Gastroesophageal sphincter (tissue), 2 donors: Measurements from ENCODE around the gene PDZD2.

Experiments
- EP300 ChIP-seq: sonication (generic); formaldehyde crosslinking; IDR thresholded peaks from one replicate; pipeline ENCODE4 v1.6.1; 2017; ENCODE audit warnings: antibody characterized with exemption, mild to moderate bottlenecking
- POLR2A ChIP-seq, 2 donors: fragments of 450-650 bp; IDR thresholded peaks; one replicate each; pipeline ENCODE4 v1.6.1; 2017; ENCODE audit warnings: antibody characterized with exemption in 2 of 2, mild to moderate bottlenecking in 2 of 2, moderate library complexity in 1 of 2
- POLR2AphosphoS5 ChIP-seq: sonication (generic); formaldehyde crosslinking; IDR thresholded peaks from one replicate; pipeline ENCODE4 v1.6.1; 2017; ENCODE audit warnings: antibody characterized with exemption

DNA sequence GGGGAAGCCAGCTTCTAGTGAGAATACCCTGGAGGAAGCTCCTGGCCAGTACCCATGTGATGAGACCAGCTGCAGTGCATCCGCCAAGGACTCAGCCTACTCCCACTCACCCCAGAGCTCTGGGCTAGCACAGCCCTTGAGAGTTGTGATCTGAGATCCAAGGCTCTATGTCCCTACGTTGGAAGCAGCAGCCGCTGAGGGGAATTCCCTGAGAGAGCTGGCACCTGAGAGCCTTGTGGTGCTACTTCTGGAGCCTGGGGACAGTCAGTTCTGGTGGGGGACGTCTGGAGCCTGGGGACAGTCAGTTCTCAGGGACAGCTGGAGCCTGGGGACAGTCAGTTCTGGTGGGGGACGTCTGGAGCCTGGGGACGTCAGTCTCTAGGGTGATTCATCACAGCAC is 39.2 kb downstream of the PDZD2 start:
- no peak for TF ChIP-seq EP300
- no peak for TF ChIP-seq POLR2AphosphoS5
- TF ChIP-seq POLR2A (IDR thresholded peaks at IDR 0.05), result no peak
